PC-3 (cell line): ENCODE data around the gene SERPINB6. TPM values are rescaled to one million over a fixed set of nuclear protein-coding genes. Genes with fewer than 3 reads are reported as not detected.

Source experiments
- ATAC-seq: fragments of 200-7000 bp; cut with Tn5 transposase; 2 replicates; pipeline ENCODE4 v1.9.1; 2020; ENCODE audit warnings: mild to moderate bottlenecking, moderate library complexity
- BruUV-seq: library from RNA; stranded (reverse); fragments of 400-500 nt; replicated peaks from 2 replicates; lab custom pipeline; 2021; lab: Mats Ljungman, UMichigan
- CTCF ChIA-PET: fragments of 300-600 bp; sonication (Branson Sonifier 250); formaldehyde crosslinking; loops from one replicate; lab custom pipeline; 2022; ENCODE audit warnings: antibody characterized with exemption; lab: Charles Lee
- POLR2A ChIA-PET: fragments of 300-600 bp; sonication (Branson Sonifier 250); formaldehyde crosslinking; loops from one replicate; lab custom pipeline; 2022; ENCODE audit warnings: antibody characterized with exemption; ENCODE audit not compliant: unreplicated experiment; lab: Charles Lee
- DNase-seq: peaks from one replicate; pipeline ENCODE4 v3.0.0-alpha.2; 2015
- H2AFZ ChIP-seq: fragments of 300-600 bp; sonication (generic); 2 replicates; pipeline ENCODE4 v1.6.0; 2016; ENCODE audit warnings: antibody characterized with exemption, low read length
- H3F3A ChIP-seq: fragments of 300-600 bp; sonication (generic); one replicate; pipeline ENCODE4 v1.6.0; 2017; ENCODE audit warnings: antibody characterized with exemption, low read length, control low read depth, mild to moderate bottlenecking; ENCODE audit not compliant: unreplicated experiment
- H3K27ac ChIP-seq: fragments of 300-600 bp; sonication (generic); 2 replicates; pipeline ENCODE4 v1.5.1; 2016; ENCODE audit warnings: mild to moderate bottlenecking, low read length
- H3K27me3 ChIP-seq: fragments of 300-600 bp; sonication (generic); 2 replicates; pipeline ENCODE4 v1.6.1; 2016; ENCODE audit warnings: low read length, mixed read lengths
- H3K36me3 ChIP-seq: fragments of 300-600 bp; sonication (generic); 2 replicates; pipeline ENCODE4 v1.6.1; 2016; ENCODE audit warnings: low read depth, mixed run types, low read length, mixed read lengths
- H3K4me1 ChIP-seq: fragments of 300-600 bp; sonication (generic); 2 replicates; pipeline ENCODE4 v1.5.1; 2016; ENCODE audit warnings: low read length; ENCODE audit not compliant: insufficient read depth
- H3K4me2 ChIP-seq: fragments of 300-600 bp; sonication (generic); 2 replicates; pipeline ENCODE4 v1.6.0; 2016; ENCODE audit warnings: low read length
- H3K4me3 ChIP-seq: fragments of 300-600 bp; sonication (generic); 2 replicates; pipeline ENCODE4 v1.5.1; 2016; ENCODE audit warnings: mild to moderate bottlenecking, low read length, mixed read lengths
- H3K79me2 ChIP-seq: fragments of 300-600 bp; sonication (generic); 2 replicates; pipeline ENCODE4 v1.6.1; 2017; ENCODE audit warnings: low read length, mixed read lengths
- H3K9ac ChIP-seq: fragments of 300-600 bp; sonication (generic); 2 replicates; pipeline ENCODE4 v1.6.0; 2016; ENCODE audit warnings: mild to moderate bottlenecking, low read length
- H3K9me2 ChIP-seq: fragments of 300-600 bp; sonication (generic); replicated peaks from 2 replicates; pipeline ENCODE4 v1.6.1; 2016; ENCODE audit warnings: mixed run types, low read length, mixed read lengths
- H3K9me3 ChIP-seq: fragments of 300-600 bp; sonication (generic); 2 replicates; pipeline ENCODE4 v1.6.1; 2016; ENCODE audit warnings: low read length, mixed read lengths
- H4K20me1 ChIP-seq: fragments of 300-600 bp; sonication (generic); 2 replicates; pipeline ENCODE4 v1.6.1; 2016; ENCODE audit warnings: low read length, mixed read lengths
- CTCF ChIP-seq: fragments of 300-600 bp; sonication (generic); conservative IDR thresholded peaks from 2 replicates; pipeline ENCODE4 v1.5.1; 2017; ENCODE audit warnings: antibody characterized with exemption, low read depth, mild to moderate bottlenecking, low read length
- EZH2 ChIP-seq: fragments of 300-600 bp; sonication (generic); IDR thresholded peaks from one replicate; pipeline ENCODE4 v1.6.1; 2017; ENCODE audit warnings: antibody characterized with exemption, mild to moderate bottlenecking, low read length; ENCODE audit not compliant: unreplicated experiment
- EZH2phosphoT487 ChIP-seq: fragments of 300-600 bp; sonication (generic); IDR thresholded peaks from 2 replicates; pipeline ENCODE4 v1.6.1; 2018; ENCODE audit warnings: mild to moderate bottlenecking, antibody characterized with exemption, low read length, borderline replicate concordance
- intact Hi-C: fragments of 100-400 bp; cut with micrococcal nuclease; formaldehyde crosslinking; loops from 2 replicates; pipeline ENCODE4 v1.9.0; 2023
- total RNA-seq: library from RNA; depleted of rRNA; stranded (reverse); fragments of >200 nt; gene quantifications from 2 replicates; pipeline ENCODE4 v1.2.3, GENCODE V29; 2014

The SERPINB6 gene
- total RNA-seq, 1 experiment from 2014 or later = 119 TPM

GRCh38 chr6:3019065-3019464, 47.7 kb upstream of the SERPINB6 start:
- H3K4me2 ChIP-seq = no peak overlapping the region
- H3K9me3 ChIP-seq = no peaks in the 10 kb centered on the region
- no TSS peak for BruUV-seq
- H2AFZ ChIP-seq = no peak overlapping the region
- H4K20me1 ChIP-seq = no peaks in the 10 kb centered on the region
- peaks cover 5% of the 10 kb centered on the region; the same call in 1 of the 2 replicates for H3K79me2 ChIP-seq
- ChIA-PET CTCF (no interaction called here), POLR2A (no interaction called here)
- peaks cover 15% of the 10 kb centered on the region for H3K4me1 ChIP-seq
- no peaks in the 10 kb centered on the region for H3K9me2 ChIP-seq
- TF ChIP-seq EZH2phosphoT487 (no peak), EZH2 (no peak), CTCF (no peak)
- DNase-seq (no peak), ATAC-seq (no peak)
- peaks cover 25% of the 10 kb centered on the region for H3K36me3 ChIP-seq
- intact Hi-C loops = no loop called here
- H3K9ac ChIP-seq = no peak overlapping the region
- no peaks in the 10 kb centered on the region for H3K27me3 ChIP-seq
- H3F3A ChIP-seq = peaks cover 5% of the 10 kb centered on the region
- no peak overlapping the region for H3K27ac ChIP-seq
- no peak overlapping the region for H3K4me3 ChIP-seq

GRCh38 chr6:3017304-3017703, 45.9 kb upstream of the SERPINB6 start:
- no peak overlapping the region for H3K4me2 ChIP-seq
- H3K27ac ChIP-seq = no peak overlapping the region
- ATAC-seq (no peak), DNase-seq (no peak)
- no peak overlapping the region for H2AFZ ChIP-seq
- peaks cover 5% of the 10 kb centered on the region for H3F3A ChIP-seq
- no peaks in the 10 kb centered on the region for H3K79me2 ChIP-seq
- H3K36me3 ChIP-seq = peaks cover 33% of the 10 kb centered on the region
- no peaks in the 10 kb centered on the region for H3K27me3 ChIP-seq
- intact Hi-C loops = no loop called here
- no peak overlapping the region for H3K9ac ChIP-seq
- no TSS peak for BruUV-seq
- no peak for TF ChIP-seq EZH2phosphoT487
- no peak for TF ChIP-seq EZH2
- TF ChIP-seq CTCF = no peak
- ChIA-PET CTCF (no interaction called here), POLR2A (no interaction called here)
- H3K9me3 ChIP-seq = no peaks in the 10 kb centered on the region
- peaks cover 16% of the 10 kb centered on the region for H3K4me1 ChIP-seq
- H3K9me2 ChIP-seq = no peaks in the 10 kb centered on the region
- H3K4me3 ChIP-seq = no peak overlapping the region
- no peaks in the 10 kb centered on the region for H4K20me1 ChIP-seq

GRCh38 chr6:3016473-3017280, 45.3 kb upstream of the SERPINB6 start:
- DNase-seq (no peak), ATAC-seq (no peak)
- Histone ChIP-seq H3K4me1 (peaks cover 16% of the 10 kb centered on the region), H3K36me3 (peaks cover 39% of the 10 kb centered on the region), H3K27ac (no peak overlapping the region), H3K9me2 (no peaks in the 10 kb centered on the region), H2AFZ (no peak overlapping the region), H4K20me1 (no peaks in the 10 kb centered on the region), H3K9ac (no peak overlapping the region), H3K27me3 (no peaks in the 10 kb centered on the region), H3K79me2 (no peaks in the 10 kb centered on the region), H3K9me3 (no peaks in the 10 kb centered on the region), H3K4me3 (no peak overlapping the region), H3K4me2 (no peak overlapping the region), H3F3A (peaks cover 5% of the 10 kb centered on the region)
- POLR2A ChIA-PET = no interaction called here
- CTCF ChIA-PET = no interaction called here
- TF ChIP-seq EZH2phosphoT487 (no peak), EZH2 (no peak), CTCF (no peak)
- intact Hi-C loops = no loop called here
- BruUV-seq = no TSS peak
